Stimulated activated memory B cell treated with anti-CD40 and anti-IgM and Interleukin-4, amounts not matched to agents 10 μg/mL and 1 μg/mL and 100 μg/mL, for 72 hours (primary cell): ENCODE results near the gene INPP5A.
A peak's percentile ranks its signal among the peaks of the same experiment; 100 is the strongest.
"Not testable (repeated sequence)": the region's sequence is repeated elsewhere in the genome, so short reads cannot be mapped to it uniquely, and the experiment has no call there.

Source experiments
- ATAC-seq: fragments of 150-1000 bp; cut with Tn5 transposase; 2 replicates; pipeline ENCODE4 v1.10.0; 2021
- H3K27ac Mint-ChIP-seq: one replicate; pipeline ENCODE4 v1.8.0; 2022; ENCODE audit warnings: mild to moderate bottlenecking, mixed read lengths
- H3K27me3 Mint-ChIP-seq: one replicate; pipeline ENCODE4 v1.8.0; 2022; ENCODE audit warnings: mixed read lengths
- H3K36me3 Mint-ChIP-seq: one replicate; pipeline ENCODE4 v1.8.0; 2022; ENCODE audit warnings: mixed read lengths
- H3K4me1 Mint-ChIP-seq: one replicate; pipeline ENCODE4 v1.8.0; 2022; ENCODE audit warnings: mixed read lengths
- H3K4me3 Mint-ChIP-seq: one replicate; pipeline ENCODE4 v1.8.0; 2022; ENCODE audit warnings: mild to moderate bottlenecking, moderate library complexity, mixed read lengths
- H3K9me3 Mint-ChIP-seq: one replicate; pipeline ENCODE4 v1.8.0; 2022; ENCODE audit warnings: mixed read lengths

Gene INPP5A

GRCh38 chr10:132676193-132676891, 138.8 kb downstream of the INPP5A start:
- no peak overlapping the region for H3K4me3 Mint-ChIP-seq
- peaks cover 44% of the 10 kb centered on the region for H3K36me3 Mint-ChIP-seq
- H3K27ac Mint-ChIP-seq: no peak overlapping the region
- H3K27me3 Mint-ChIP-seq: no peaks in the 10 kb centered on the region
- H3K4me1 Mint-ChIP-seq: peaks cover 13% of the 10 kb centered on the region
- ATAC-seq: no peak
- no peaks in the 10 kb centered on the region for H3K9me3 Mint-ChIP-seq

- peaks cover 21% of the 10 kb centered on the region for H3K4me1 Mint-ChIP-seq
- no peaks in the 10 kb centered on the region for H3K9me3 Mint-ChIP-seq
- peaks cover 44% of the 10 kb centered on the region for H3K36me3 Mint-ChIP-seq
- H3K27ac Mint-ChIP-seq: no peak overlapping the region
- H3K27me3 Mint-ChIP-seq: no peaks in the 10 kb centered on the region
- no peak for ATAC-seq
- no peak overlapping the region for H3K4me3 Mint-ChIP-seq
Observed at GRCh38 chr10:132677096-132677472, 139.5 kb downstream of the INPP5A start.

DNA sequence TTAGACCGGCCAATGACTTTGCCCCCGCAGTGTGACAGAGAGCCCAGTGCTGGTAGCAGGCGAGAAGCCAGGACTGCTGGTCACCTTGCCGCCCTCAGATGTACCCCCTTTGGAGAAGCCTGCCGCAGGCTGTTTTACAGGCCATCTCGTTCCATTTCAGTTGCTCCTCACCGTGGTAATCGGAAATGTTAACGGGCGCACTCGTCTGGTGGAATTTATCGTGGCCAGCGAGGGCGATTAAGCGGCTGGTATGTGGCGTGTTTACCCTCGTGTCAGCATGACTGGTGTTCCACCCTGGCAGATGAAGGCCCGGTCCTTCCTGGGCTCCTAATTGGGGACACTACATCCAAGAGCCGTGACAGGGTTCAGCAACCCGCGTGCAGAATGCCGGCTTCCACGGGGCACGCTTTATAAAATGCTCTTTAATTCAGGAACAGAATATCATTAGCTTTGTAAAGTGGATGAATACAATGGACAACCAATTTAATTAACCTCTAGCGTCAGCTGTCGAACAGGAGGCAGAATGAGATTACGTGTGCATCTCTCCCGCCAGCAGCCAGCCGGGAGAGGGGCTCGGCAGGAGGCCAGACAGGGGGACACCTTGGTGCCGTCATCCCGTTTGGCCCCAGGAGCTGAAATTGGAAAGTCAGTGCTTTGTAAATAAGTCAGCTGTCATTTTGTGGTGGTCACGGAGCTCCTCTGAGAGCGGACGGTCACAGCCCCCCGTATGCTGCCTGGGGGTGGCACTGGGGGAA, 140.1 kb downstream of the INPP5A start:
- H3K4me3 Mint-ChIP-seq: no peak overlapping the region
- peaks cover 24% of the 10 kb centered on the region for H3K4me1 Mint-ChIP-seq
- no peaks in the 10 kb centered on the region for H3K9me3 Mint-ChIP-seq
- H3K27ac Mint-ChIP-seq: no peak overlapping the region
- no peaks in the 10 kb centered on the region for H3K27me3 Mint-ChIP-seq
- H3K36me3 Mint-ChIP-seq: peaks cover 42% of the 10 kb centered on the region
- ATAC-seq: no peak

DNA sequence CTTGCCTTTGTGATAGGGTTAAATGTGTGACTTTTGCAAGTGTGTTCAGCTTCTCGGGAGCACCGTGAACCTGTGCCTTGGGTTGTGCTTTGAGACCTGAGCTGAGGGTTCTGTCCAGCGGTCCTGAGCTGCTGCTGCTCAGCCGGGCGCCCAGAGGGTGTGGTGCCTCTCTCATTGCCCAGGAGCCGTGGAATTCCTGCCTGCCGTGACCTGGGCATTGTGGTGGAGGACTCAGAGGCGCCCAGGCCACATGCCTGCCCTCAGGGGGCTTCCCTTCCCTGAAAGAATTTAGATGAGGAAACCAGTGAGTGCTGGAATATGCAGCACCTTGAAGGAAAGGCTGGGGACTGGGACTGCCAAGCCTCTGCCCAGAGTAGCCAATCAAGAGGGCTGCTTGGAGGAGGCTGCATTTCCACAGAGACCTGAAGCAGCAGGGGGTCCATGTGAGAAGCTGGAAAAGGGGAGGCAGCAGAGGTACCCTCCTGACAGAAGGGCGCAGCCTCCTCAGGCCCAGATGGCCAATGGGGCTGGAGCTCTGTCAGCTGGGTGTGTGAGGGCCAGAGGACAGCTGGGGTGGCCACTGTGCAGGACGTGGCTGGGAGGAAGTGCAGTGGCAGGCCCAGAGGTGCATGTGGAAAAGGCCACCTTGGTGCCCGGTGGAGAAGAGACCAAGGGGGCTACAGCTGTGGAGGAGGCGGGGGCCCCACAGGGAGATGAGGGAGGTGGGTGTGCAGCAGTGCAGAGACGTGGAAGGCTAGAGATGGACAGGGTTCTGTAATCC, 141.0 kb downstream of the INPP5A start:
- Mint-ChIP-seq H3K27me3 (no peaks in the 10 kb centered on the region), H3K27ac (no peak overlapping the region), H3K4me3 (no peak overlapping the region), H3K36me3 (peaks cover 37% of the 10 kb centered on the region), H3K4me1 (peaks cover 28% of the 10 kb centered on the region), H3K9me3 (no peaks in the 10 kb centered on the region)
- ATAC-seq: no peak

GRCh38 chr10:132679217-132679595, 141.6 kb downstream of the INPP5A start:
- peaks cover 33% of the 10 kb centered on the region for H3K4me1 Mint-ChIP-seq
- no peak overlapping the region for H3K27ac Mint-ChIP-seq
- H3K27me3 Mint-ChIP-seq: no peaks in the 10 kb centered on the region
- no peaks in the 10 kb centered on the region for H3K9me3 Mint-ChIP-seq
- peaks cover 37% of the 10 kb centered on the region for H3K36me3 Mint-ChIP-seq
- no peak for ATAC-seq
- H3K4me3 Mint-ChIP-seq: no peak overlapping the region

- H3K27ac Mint-ChIP-seq: no peak overlapping the region
- no peak overlapping the region for H3K4me3 Mint-ChIP-seq
- peaks cover 38% of the 10 kb centered on the region for H3K4me1 Mint-ChIP-seq
- H3K36me3 Mint-ChIP-seq: peaks cover 37% of the 10 kb centered on the region
- ATAC-seq: no peak
- H3K9me3 Mint-ChIP-seq: no peaks in the 10 kb centered on the region
- H3K27me3 Mint-ChIP-seq: no peaks in the 10 kb centered on the region
Observed at GRCh38 chr10:132679640-132680039, 142.1 kb downstream of the INPP5A start.

- not testable (repeated sequence) for H3K9me3 Mint-ChIP-seq, H3K4me3 Mint-ChIP-seq, ATAC-seq, H3K27ac Mint-ChIP-seq, H3K27me3 Mint-ChIP-seq
- peaks cover 37% of the 10 kb centered on the region for H3K36me3 Mint-ChIP-seq
- H3K4me1 Mint-ChIP-seq: peaks cover 48% of the 10 kb centered on the region
Observed at GRCh38 chr10:132680741-132681140, 143.2 kb downstream of the INPP5A start.

GRCh38 chr10:132681858-132682755, 144.5 kb downstream of the INPP5A start:
- Mint-ChIP-seq H3K27me3 (no peaks in the 10 kb centered on the region), H3K27ac (no peak overlapping the region), H3K4me1 (peaks cover 48% of the 10 kb centered on the region), H3K9me3 (no peaks in the 10 kb centered on the region), H3K36me3 (peaks cover 31% of the 10 kb centered on the region), H3K4me3 (no peak overlapping the region)
- ATAC-seq: no peak

DNA sequence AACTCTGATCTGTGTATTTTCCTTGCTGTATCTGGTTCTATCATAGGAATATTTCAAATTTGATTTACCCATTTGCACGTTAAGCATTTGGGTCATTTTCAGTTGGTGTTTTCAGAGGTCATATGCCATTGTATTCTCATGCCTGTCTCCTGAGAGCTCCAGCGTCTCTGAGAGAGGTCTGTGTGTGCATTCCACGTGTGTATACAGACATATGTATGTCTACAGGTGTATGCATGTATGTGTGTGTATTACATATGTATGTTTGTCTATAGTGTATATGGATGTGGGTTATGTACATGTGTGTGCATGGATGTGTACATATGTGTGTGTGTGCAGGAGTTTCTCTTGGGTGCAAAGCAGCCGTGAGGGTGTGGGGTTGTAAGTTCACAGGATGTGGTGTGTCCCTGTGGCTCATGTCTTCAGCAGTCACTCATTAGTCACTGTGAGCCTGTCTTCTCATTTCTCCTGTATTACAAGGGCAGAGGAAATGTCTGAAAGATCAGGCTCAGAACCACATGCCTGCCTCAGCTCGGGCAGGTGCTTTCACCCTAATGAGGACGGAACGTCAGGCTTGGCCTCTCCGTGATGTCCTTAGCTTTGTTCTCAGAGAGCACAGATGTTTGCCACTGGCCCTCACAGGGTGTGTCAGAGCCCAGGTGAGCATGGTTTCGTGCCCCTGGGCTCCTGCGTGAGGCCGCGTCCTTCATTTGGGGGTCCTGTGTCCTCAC, 146.7 kb downstream of the INPP5A start:
- Mint-ChIP-seq H3K27me3 (no peaks in the 10 kb centered on the region), H3K27ac (peak overlapping the region; percentile 69), H3K4me1 (peaks cover 37% of the 10 kb centered on the region), H3K9me3 (no peaks in the 10 kb centered on the region), H3K4me3 (no peak overlapping the region), H3K36me3 (peaks cover 23% of the 10 kb centered on the region)
- peak; percentile 74 for ATAC-seq

GRCh38 chr10:132685101-132685891, 147.7 kb downstream of the INPP5A start:
- ATAC-seq: peak; percentile 85
- H3K4me1 Mint-ChIP-seq: peaks cover 37% of the 10 kb centered on the region
- peak overlapping the region; percentile 46 for H3K4me3 Mint-ChIP-seq
- H3K27me3 Mint-ChIP-seq: no peaks in the 10 kb centered on the region
- H3K27ac Mint-ChIP-seq: peak overlapping the region; percentile 69
- peaks cover 17% of the 10 kb centered on the region for H3K36me3 Mint-ChIP-seq
- no peaks in the 10 kb centered on the region for H3K9me3 Mint-ChIP-seq

GRCh38 chr10:132685921-132686680, 148.5 kb downstream of the INPP5A start:
- Mint-ChIP-seq H3K4me1 (peaks cover 37% of the 10 kb centered on the region), H3K36me3 (peaks cover 24% of the 10 kb centered on the region), H3K4me3 (no peak overlapping the region), H3K27me3 (no peaks in the 10 kb centered on the region), H3K27ac (no peak overlapping the region), H3K9me3 (no peaks in the 10 kb centered on the region)
- no peak for ATAC-seq

DNA sequence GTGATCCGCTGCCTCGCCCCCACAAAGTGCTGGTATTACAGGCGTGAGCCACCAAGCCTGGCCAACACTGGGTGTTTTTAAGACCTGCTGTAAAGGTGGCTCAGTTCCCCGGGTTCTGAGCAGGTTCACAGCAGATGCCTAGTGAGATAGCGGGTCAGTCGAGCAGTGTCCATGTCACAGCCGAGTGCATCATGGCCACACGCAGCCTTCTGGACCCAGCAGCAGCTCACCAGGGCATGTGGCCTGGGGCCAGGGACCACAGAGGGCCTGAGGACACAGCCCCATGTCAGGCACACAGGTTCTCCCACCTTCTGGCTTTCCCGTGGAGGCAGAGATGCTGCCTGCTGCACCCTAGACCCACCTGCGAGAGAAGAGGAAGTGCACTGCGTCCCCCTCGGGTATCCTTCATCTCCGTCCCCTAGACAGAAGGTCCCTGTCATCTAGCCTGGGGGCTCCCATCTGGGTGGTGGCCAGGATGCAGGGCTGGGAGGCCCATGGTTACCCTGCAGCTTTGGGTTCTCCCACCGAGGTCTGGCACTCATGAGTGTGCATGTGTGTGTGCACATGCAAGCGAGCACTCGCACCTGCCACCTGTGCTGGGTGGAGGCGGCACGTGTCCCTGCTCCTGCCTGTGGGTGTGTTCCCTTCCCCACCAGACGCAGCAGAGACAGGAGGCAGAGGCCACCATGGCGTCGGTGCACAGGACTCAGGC, 149.8 kb downstream of the INPP5A start:
- Mint-ChIP-seq H3K9me3 (peaks cover 7% of the 10 kb centered on the region), H3K4me1 (peaks cover 25% of the 10 kb centered on the region), H3K27ac (no peak overlapping the region), H3K36me3 (peaks cover 24% of the 10 kb centered on the region), H3K4me3 (no peak overlapping the region), H3K27me3 (no peaks in the 10 kb centered on the region)
- no peak for ATAC-seq
